HG03575 (cell line): ENCODE data around the gene TRAPPC3.

ENCODE experiments used
- ATAC-seq: cut with Tn5 transposase; IDR thresholded peaks from one replicate; pipeline ENCODE4 v1.9.1; 2021; ENCODE audit not compliant: unreplicated experiment, insufficient number of reproducible peaks, low FRiP score; ENCODE audit errors: extremely low read depth

Gene TRAPPC3

DNA sequence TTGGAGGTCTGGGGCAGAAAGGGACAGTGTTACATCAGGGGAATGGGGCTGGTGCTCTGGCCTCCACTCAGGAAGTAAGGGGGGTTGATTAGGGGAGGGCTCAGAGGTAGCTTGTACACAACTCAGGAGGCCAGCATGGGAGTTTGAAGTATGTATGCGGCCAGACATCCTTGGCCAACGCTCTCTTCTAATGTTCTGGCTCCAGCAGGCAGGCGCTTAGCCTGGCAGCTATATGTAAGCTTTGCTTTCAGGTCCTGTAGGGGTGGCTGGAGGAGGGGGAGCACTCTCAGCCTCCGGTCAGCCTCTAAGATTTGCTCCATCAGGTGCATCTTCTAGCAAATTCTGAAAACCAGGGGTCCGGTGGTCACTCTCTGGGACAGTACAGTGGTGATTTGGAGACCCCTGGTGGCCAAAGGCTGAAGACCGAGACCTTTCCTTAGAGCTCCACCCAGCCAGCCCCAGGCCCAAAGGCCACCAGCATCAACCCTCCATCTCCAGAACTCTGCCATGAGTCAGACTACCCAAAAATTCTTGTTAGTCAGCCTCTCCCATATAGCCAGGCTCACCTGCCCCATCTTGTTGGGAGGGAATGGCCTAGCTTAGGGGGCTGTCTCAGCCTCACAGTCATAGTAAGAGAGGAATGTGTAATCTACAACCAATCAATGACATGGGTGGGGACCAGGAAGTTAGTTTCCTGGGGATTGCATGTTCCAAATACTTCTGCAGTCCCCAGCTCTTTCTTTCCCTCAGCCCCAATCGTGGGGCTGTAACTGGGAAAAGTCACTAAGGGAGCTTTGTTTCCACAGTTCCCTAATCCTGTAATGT lies 14.6 kb downstream of the TRAPPC3 start:
- ATAC-seq, result no peak

GRCh38 chr1:36134031-36134430 lies 15.3 kb downstream of the TRAPPC3 start:
- ATAC-seq, result no peak

DNA sequence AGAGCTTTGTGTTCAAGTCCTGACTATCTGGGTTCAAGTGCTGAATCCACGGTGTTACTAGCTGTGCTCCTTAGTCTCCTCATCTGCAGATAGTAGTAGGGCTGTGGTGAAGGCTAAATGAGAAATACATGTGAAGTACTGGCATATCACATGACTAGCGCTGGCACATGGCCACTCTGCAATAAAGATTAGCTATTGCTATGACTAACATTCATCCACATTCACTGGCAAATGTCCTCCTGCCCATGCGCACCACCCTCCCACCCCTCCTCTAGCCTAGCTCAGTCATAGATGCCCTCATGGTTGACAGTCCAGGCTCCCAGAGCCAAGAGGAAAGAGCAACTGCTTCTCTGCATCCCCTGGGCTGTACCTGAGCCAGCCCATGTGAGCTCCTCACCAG lies 15.8 kb downstream of the TRAPPC3 start:
- ATAC-seq, result no peak

DNA sequence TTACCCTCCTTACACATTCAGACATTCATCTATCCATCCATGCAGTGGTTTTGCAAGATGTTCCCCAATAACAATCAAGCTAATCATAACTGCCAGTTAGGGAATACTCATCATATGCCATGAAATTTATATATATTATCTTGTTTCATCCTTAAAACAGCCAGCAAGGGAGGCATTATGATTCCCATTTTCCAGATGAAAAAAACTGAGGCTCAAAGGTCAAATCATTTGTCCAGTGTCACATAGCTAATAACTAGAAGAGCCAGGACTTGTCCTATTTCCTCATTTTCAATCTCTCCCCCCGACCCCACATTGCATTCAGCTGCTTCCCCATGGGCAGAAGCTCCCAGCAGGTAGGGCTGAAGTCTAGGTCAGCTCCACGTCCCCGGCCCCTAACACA lies 17.3 kb downstream of the TRAPPC3 start:
- ATAC-seq, result no peak

GRCh38 chr1:36128905-36129206 lies 20.4 kb downstream of the TRAPPC3 start:
- ATAC-seq, result no peak

GRCh38 chr1:36128126-36128904 lies 21.0 kb downstream of the TRAPPC3 start:
- no peak for ATAC-seq

GRCh38 chr1:36126797-36127500 lies 22.3 kb downstream of the TRAPPC3 start:
- no peak for ATAC-seq

DNA sequence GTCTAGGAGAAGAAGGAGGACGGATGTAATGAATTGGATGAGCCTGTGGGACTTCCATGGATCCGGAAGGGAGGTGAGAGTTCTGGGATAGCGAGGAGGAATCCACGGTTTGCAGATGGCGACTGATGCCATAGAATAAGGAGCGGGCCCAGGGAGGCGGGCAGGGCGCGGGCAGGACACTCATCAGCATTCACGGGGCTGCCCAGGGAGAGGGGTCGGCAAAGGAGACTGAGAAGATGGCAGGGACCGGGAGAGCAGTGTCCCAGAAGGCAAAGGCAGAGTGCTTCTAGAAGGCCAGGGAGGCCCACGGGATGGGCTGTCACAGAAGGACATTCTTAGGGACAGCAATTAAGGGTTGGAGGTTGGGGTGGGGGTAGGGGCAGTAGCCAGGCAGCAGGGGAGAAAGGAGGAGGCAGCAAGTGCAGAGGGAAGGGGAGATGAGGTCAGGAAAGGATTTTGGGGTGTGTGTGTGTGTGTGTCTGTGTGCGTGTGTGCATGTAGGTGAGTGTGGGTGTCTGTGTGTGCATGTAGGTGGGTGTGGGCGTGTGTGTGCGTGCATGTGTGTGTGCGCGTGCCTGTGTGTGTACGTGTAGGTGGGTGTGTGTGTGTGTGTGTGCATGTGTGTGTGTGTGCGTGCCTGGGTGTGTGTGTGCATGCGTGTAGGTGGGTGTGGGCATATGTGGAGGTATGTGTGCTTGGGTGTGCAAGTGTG lies 23.1 kb downstream of the TRAPPC3 start:
- no peak for ATAC-seq

DNA sequence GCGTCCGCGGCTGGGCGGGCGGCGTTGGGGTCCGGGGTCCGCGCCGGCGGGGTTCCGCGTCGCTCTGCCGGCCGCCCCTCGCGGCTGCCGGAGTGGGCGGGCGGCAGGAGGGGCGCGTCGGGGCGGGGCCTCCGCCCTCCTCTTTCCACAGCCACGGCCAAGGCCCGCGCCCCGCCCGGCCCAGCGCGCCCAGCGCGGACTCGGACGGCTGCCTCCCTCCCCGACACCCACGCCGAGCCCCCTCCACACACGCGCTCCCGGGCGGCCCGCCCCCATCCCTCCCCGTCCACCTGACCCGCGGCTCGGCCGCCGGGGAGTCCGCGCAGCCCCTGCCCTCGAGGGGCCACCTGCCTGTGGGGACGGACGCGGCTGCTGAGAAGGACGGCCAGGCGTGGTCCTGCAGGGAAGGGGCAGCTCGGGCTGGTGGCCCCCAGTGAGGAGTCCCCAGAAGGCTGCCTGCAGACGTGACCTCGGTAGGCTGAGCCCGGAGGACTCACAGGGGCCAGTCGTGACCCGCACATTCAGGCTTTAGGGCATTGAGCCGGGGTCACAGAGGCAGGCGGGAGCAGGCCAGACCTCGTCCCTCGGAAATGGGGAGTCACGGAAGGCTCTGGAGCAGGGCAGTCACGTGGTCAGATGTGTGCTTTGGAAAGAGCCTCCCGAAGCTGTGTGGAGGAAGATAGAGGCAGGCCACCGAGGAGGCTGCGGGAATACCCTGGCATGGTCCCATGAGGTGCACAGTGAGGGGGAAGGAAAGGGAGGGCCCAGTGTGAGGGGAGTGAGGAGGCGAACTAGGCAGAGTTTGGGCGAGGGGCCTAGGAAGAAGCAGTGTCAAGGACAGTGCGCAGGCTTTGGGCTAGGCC lies 23.9 kb downstream of the TRAPPC3 start, which contains the start of gene COL8A2:
Gene COL8A2 (minus strand): TSS at position 94 of the 863 bp plus-strand sequence. CDS start 24,980 bp downstream, outside the sequence.
- no peak for ATAC-seq

DNA sequence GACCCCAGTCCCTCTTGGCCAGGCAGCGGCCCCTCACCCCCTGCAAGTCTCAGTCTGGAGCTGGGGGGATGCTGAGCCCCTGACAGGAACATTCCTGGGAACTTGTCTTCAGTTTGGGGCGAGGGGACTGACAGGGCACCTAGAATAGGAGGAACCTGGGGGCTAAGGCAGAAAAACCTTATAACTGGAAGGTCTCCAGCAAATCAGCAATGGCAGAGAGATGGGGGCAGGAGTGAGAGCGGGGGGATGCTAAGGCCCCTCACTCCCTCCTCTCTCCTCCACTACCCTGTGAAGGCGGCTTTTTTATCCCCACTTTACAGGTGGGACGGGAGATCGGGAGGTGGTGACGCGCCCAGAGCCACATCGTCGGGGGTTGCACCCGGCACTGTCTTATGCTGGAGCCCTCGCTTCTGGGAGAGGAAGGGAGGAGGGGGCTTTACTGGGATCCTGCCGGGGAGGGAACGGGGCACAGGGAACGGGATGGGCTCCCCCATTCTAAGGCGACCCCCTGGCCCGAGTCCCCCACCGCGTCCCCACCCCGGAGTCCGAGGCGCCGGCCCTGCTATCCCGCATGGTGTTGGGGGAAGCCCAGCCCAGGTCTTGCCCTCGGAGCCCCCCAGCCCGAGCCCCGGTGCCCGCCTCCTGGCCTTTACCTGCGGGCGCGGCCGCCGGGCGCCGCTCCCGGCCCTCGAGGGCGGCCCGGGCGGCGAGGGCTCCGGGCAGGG lies 24.7 kb downstream of the TRAPPC3 start:
- ATAC-seq, result no peak

GRCh38 chr1:36123356-36123755 lies 25.9 kb downstream of the TRAPPC3 start:
- ATAC-seq, result no peak

DNA sequence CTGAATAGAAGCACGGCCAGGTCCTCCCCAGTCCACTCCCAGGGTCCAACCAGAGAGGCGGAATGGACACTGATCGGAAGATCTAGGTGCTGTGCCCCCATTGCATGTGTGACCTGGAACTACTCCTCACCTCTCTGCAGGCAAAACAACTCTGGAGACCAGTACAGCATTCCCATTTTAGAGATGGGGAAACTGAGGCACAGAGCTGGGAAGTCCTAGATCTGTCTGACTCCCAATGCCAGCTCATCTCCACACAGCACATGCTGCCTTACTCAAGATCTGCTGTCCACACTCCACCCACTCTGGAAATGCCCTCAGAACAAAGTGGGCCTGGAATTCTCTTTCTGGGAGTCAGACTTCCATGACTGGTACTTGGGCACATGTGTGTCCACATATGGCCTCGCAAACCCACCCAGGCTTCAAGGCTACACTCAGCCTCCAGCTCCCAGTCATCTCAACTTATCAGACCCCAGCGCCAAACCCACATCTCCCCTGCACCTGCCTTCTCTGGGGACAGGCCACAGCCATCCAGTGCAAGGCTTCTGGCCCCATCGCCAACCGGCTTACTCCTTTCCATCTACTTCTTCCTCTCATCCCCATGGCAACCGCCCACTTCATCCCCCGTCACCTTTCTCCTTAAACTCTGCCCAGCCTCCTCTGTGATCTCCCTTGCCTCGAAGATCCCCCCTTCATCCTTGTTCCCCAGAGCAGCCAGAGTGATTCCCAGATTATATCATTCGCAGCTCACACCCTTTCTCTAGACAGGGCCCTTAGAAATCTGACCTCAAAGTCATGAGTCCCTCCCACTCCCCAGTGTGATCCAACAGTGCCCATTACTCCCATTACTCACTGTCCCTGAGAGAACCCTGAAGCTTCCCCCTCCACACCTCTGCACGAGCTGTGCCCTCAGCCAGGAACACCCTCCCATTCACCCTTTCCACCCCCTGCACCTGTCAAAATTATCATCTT lies 26.9 kb downstream of the TRAPPC3 start:
- ATAC-seq, result no peak

- ATAC-seq, result no peak
Observed at GRCh38 chr1:36119456-36119855, 29.8 kb downstream of the TRAPPC3 start.

DNA sequence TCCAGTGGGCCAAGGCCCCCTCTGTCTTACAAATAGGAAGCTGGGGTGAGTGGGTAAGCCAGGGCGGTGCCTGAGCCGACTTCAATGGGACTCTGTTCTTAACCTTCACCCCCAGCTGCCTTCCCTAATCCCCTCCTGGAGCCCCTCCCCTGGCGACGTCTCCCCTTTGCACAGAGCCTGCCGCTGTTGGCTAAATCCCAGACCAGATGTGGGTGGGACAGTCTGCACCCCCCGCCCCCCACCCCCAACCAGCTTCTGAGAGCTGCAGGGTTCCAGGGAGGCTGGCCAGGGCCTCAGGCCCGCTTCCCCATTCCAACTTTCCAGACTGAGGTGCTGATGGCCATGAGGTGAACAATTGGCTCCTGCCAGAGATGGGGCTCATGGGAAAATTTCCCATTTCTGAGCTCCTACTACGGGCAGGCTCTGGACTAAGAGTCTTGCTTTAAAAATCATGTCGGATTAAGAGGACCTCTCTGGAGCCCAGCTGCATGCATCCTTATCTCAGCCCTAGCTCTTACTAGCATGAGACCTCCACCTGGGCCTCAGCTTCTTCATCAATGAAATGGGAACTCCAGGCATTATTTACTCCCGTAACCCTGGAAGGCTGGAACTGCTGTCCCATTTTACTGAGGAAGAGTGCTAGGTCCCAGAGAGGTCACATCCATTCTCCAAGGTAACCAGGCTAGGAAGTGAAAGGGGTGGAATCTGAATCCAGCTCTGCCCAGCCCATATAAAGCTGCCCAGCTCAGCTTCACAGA lies 30.7 kb downstream of the TRAPPC3 start:
- no peak for ATAC-seq

GRCh38 chr1:36116901-36117300 lies 32.4 kb downstream of the TRAPPC3 start:
- no peak for ATAC-seq

DNA sequence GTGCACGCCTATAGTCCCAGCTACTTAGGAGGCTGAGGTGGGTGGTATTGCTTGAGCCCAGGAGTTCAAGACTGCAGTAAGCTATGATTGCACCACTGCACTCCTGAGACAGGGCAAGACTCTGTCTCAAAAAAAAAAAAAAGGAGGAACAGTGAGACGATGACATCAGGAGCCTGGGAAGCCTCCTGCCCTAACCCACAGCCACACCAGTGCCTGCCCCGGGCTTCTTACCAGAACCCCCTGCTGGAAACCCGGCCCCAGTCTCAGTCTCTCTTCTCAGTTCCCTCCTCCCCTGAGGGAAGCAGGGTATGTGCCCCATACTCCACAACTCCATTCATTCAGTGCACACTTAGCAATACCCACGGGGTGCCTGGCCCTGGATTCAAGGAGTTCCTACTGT lies 33.4 kb downstream of the TRAPPC3 start:
- no peak for ATAC-seq
